D721Med (cell line): ENCODE data around the gene IMMP2L.

Source experiments
- DNase-seq: peaks from one replicate; pipeline ENCODE4 v3.0.0; 2011; ENCODE audit warnings: low spot score; ENCODE audit not compliant: insufficient read length
- FAIRE-seq: peaks from 2 replicates; lab custom pipeline; 2011; peaks lifted over from hg19 to GRCh38; lab: Jason Lieb, UNC
- CTCF ChIP-seq: IDR thresholded peaks from 2 replicates; pipeline ENCODE4 v1.5.1; 2012; ENCODE audit warnings: mild to moderate bottlenecking, control low read depth; ENCODE audit not compliant: insufficient read depth; ENCODE audit errors: missing control alignments

Gene IMMP2L

GRCh38 chr7:111486472-111487142 is 75.7 kb downstream of the IMMP2L start:
- FAIRE-seq (peak; percentile 61), DNase-seq (peak; percentile 20)
- peak; percentile 83 for TF ChIP-seq CTCF

GRCh38 chr7:111485701-111486380 is 76.5 kb downstream of the IMMP2L start:
- no peak for TF ChIP-seq CTCF
- FAIRE-seq (no peak), DNase-seq (no peak)

- no peak for DNase-seq
- no peak for TF ChIP-seq CTCF
- no peak for FAIRE-seq
Observed at GRCh38 chr7:111483078-111483477, 79.2 kb downstream of the IMMP2L start.

GRCh38 chr7:111477462-111478225 is 84.6 kb downstream of the IMMP2L start:
- TF ChIP-seq CTCF, result no peak
- DNase-seq, result no peak
- no peak for FAIRE-seq

DNA sequence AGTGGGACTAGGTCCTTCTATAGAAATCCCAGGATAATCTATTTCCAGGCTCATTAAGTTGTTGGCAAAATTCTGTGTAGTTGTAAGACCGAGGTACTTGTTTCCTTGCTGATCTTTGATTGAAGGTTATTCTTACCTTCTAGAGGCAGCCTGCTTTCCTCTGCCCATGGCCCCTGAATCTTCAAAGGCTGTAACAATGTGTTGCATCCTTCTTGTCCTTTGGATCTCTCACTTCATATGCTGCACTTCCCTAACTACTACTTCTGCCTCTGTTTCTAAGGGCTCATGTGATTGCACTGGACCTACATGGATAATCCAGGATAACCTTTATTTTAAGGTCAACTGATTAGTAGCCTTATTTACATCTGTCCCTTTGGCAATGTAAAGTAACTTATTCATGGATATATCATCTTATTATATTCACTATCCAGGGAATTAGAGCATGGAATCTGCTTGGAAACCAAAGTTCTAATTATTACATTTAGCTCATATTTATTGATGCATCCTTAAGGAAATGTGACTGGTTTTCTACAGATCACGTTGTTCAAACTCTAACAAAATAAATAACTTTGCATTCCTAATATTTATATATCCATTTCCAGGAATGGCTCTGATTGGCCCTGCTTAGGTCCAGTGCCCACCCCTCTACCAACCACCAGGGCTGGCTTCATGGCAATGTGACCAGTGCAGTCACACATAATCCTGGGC is 85.6 kb downstream of the IMMP2L start:
- no peak for TF ChIP-seq CTCF
- FAIRE-seq (no peak), DNase-seq (no peak)

DNA sequence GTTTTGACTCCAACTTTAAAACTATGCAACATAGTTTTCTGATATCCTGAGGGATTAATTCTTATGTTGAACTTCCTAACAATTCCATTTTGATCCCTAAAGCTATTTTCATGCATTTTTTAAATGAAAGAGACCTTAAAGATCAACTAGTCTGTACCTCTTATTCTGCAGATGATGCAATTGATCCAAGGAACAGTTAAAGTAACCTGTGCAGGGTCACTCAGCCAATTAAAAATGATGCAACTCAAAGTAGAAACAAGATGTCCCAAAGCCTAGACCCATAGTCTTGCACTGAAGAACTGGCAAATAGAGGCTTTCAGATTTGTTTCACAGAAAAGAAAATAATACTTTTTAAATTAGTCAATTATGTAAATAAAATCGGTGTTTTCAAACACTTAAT is 86.3 kb downstream of the IMMP2L start:
- DNase-seq (no peak), FAIRE-seq (no peak)
- TF ChIP-seq CTCF, result no peak
